GM18505 (cell line): ENCODE data around the gene SORCS1.

ENCODE experiments used
- ATAC-seq: cut with Tn5 transposase; IDR thresholded peaks from one replicate; pipeline ENCODE4 v1.9.1; 2021; ENCODE audit not compliant: unreplicated experiment
- POLR2A ChIP-seq: IDR thresholded peaks from 4 replicates; pipeline ENCODE4 v1.6.1; 2011; ENCODE audit warnings: borderline replicate concordance; ENCODE audit not compliant: insufficient read depth, insufficient read length; ENCODE audit errors: extremely low read depth

SORCS1 gene

DNA sequence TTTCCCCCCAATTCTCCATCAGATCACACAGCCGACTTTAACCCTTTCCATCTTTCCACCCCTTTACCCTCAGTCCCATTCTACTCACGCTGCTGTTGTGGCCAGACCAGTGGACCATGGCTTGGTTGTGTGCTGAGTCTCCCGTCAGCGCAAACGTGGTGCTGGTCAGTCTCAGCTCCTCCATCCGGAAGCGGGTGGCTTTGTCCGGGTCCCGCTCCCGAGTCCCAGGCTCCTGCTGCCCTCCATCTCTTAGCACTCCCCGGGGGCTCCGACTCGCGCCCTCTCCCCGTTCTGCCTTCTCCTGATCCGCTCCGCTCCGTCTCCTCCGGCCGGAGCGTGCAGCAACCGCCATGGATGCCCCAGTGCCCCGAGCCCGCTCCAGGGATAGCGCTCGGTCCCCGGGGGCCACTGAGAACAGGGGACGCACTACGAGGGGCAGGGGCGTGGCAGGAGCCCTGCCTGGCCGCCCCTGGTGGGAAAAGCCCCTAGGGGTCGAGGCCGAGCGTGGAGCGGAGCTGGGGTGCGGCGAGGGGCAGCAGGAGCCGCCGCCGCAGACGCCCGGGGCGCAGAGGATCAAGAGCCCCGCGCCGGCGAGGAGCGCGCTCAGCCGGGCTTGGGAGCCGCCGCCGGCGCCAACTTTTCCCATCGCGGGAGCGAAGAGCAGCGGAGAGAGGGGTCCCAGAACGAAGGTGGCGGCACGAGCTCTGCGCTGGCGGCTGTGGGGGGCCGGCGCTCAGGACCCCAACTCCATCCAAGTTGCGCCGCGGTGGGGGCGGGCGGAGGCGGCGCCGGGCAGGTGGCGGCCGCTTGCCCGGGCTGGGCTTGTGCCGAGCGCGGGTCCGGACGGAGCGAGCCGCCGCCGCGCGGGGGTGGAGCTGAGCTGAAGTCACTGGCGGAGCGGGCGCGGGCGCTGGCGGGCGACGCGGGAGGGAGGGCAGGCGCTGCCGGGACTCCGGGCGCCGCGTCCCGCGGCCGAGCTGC, at the start of gene SORCS1:
TSS of gene SORCS1 (minus strand) at position 826 of the 981 bp plus-strand sequence.
- no peak for TF ChIP-seq POLR2A
- ATAC-seq: no peak

DNA sequence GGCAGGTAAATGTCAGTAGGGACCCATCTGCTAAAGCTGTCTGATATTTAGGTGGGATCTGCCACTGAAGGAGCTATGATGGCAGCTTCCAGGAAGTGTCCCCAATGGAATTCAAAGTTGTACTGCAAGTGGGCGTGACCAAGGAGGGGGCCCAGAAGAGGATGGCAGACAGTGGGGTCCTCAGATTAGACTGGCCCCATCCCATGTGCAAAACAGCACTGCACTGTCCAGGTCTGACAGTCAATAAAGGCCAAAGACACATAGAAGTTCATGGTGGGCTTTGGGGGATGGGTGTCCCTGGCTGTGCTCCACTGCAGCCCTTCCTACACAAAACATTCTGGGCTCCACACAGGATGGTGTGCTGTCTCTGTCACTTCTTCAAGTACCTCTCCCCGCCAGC, 49.8 kb upstream of the SORCS1 start:
- no peak for TF ChIP-seq POLR2A
- no peak for ATAC-seq

- ATAC-seq: no peak
- no peak for TF ChIP-seq POLR2A
These were observed 49.4 kb upstream of the SORCS1 start for GRCh38 chr10:107213861-107214260.

- TF ChIP-seq POLR2A: no peak
- ATAC-seq: no peak
These were observed 42.3 kb upstream of the SORCS1 start for GRCh38 chr10:107206833-107207232.

GRCh38 chr10:107169516-107169915, 5.0 kb upstream of the SORCS1 start:
- no peak for ATAC-seq
- TF ChIP-seq POLR2A: no peak

- ATAC-seq: no peak
- TF ChIP-seq POLR2A: no peak
These were observed 4.2 kb upstream of the SORCS1 start for GRCh38 chr10:107168738-107169137.

GRCh38 chr10:107166403-107166802, 1.9 kb upstream of the SORCS1 start:
- no peak for ATAC-seq
- TF ChIP-seq POLR2A: no peak

- TF ChIP-seq POLR2A: no peak
- ATAC-seq: no peak
These were observed 486 bp upstream of the SORCS1 start for GRCh38 chr10:107164992-107165391.

GRCh38 chr10:107163076-107163855, 1.2 kb downstream of the SORCS1 start:
- no peak for ATAC-seq
- no peak for TF ChIP-seq POLR2A

GRCh38 chr10:107160866-107161265, 3.6 kb downstream of the SORCS1 start:
- ATAC-seq: no peak
- no peak for TF ChIP-seq POLR2A

- no peak for TF ChIP-seq POLR2A
- no peak for ATAC-seq
These were observed 4.6 kb downstream of the SORCS1 start for GRCh38 chr10:107159871-107160270.

DNA sequence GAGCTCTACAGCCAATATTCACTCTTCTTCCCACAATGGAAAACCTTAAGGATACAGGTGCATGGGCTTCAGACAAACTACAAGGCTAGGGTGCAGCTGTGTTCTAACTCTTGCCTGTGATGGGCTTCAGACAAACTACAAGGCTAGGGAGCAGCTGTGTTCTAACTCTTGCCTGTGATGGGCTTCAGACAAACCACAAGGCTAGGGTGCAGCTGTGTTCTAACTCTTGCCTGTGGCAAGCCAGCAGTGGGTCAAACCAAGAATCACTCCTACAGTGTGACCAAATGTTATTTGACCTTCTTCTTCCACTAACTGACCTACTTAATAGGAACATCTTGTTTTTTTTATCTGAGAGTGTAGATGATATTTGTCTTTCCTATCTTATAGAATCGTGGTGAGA, 7.4 kb downstream of the SORCS1 start:
- TF ChIP-seq POLR2A: no peak
- ATAC-seq: no peak

DNA sequence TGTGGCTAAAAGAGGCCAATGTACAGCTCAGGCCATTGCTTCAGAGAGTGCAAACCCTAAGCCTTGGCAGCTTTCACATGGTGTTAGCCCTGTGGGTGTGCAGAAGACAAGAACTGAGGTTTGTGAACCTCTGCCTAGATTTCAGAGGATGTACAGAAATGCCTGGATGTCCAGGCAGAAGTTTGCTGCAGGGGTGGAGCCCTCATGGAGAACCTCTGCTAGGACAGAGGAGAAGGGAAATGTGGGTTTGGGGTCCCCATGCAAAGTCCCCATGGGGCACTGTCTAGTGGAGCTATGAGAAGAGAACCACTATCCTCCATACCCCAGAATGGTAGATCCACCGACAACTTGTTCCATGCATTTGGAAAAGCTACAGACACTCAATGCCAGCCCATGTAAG, 12.4 kb downstream of the SORCS1 start:
- ATAC-seq: no peak

More for the DNA sequence above, 12.4 kb downstream of the SORCS1 start:
- no peak for TF ChIP-seq POLR2A
